ENCODE data around the gene CLEC3B.

GRCh38 chr3:44993471-44994205 is 32.5 kb upstream of the CLEC3B start:
- TF ChIP-seq POLR2A (IDR thresholded peaks at IDR 0.05) (no peak), CTCF (IDR thresholded peaks at IDR 0.05) (no peak)

Measured in tibial nerve (tissue), 3 donors.